ENCODE data around the gene CIAPIN1.
A peak's percentile ranks its signal among the peaks of the same experiment; 100 is the strongest.

CIAPIN1 gene

GRCh38 chr16:57479205-57479975 lies 32.2 kb upstream of the CIAPIN1 start:
- peak; percentile 82; the same call in 1 of the 2 replicates for TF ChIP-seq SIN3A (IDR thresholded peaks at IDR 0.05; ENCODE audit: borderline replicate concordance, insufficient read depth, low read length)
- TF ChIP-seq TAF1 (IDR thresholded peaks at IDR 0.05; ENCODE audit: borderline replicate concordance, insufficient read depth, low read length) = peak; percentile 61; the same call in 1 of the 2 replicates
- no peak for TF ChIP-seq FOXP2 (optimal IDR thresholded peaks at IDR 0.05; ENCODE audit: borderline replicate concordance, extremely low read depth, extremely low read length, insufficient read depth)

- TF ChIP-seq FOXP2 (optimal IDR thresholded peaks at IDR 0.05; ENCODE audit: borderline replicate concordance, extremely low read depth, extremely low read length, insufficient read depth) = no peak
- TF ChIP-seq SIN3A (IDR thresholded peaks at IDR 0.05; ENCODE audit: borderline replicate concordance, insufficient read depth, low read length) = no peak
These were observed 31.4 kb upstream of the CIAPIN1 start for GRCh38 chr16:57478396-57479204.

- no peak for TF ChIP-seq FOXP2 (optimal IDR thresholded peaks at IDR 0.05; ENCODE audit: borderline replicate concordance, extremely low read depth, extremely low read length, insufficient read depth)
- TF ChIP-seq POLR2AphosphoS5 (IDR thresholded peaks at IDR 0.05; ENCODE audit: low read depth, low read length) = no peak
- TF ChIP-seq REST (IDR thresholded peaks at IDR 0.05; ENCODE audit: insufficient read depth in 1 of 2, low read depth in 2 of 2, low read length in 2 of 2) = no peak
- no peak for TF ChIP-seq TAF1 (IDR thresholded peaks at IDR 0.05; ENCODE audit: borderline replicate concordance, insufficient read depth, low read length)
- TF ChIP-seq SIN3A (IDR thresholded peaks at IDR 0.05; ENCODE audit: borderline replicate concordance, insufficient read depth, low read length) = no peak
These were observed 30.5 kb upstream of the CIAPIN1 start for GRCh38 chr16:57477531-57478202.

GRCh38 chr16:57476546-57477410 lies 29.6 kb upstream of the CIAPIN1 start:
- TF ChIP-seq TAF1 (IDR thresholded peaks at IDR 0.05; ENCODE audit: borderline replicate concordance, insufficient read depth, low read length) = no peak
- no peak for TF ChIP-seq POLR2AphosphoS5 (IDR thresholded peaks at IDR 0.05; ENCODE audit: low read depth, low read length)
- TF ChIP-seq SIN3A (IDR thresholded peaks at IDR 0.05; ENCODE audit: borderline replicate concordance, insufficient read depth, low read length) = no peak
- TF ChIP-seq REST (IDR thresholded peaks at IDR 0.05; ENCODE audit: insufficient read depth in 1 of 2, low read depth in 2 of 2, low read length in 2 of 2) = no peak
- TF ChIP-seq FOXP2 (optimal IDR thresholded peaks at IDR 0.05; ENCODE audit: borderline replicate concordance, extremely low read depth, extremely low read length, insufficient read depth) = no peak

GRCh38 chr16:57475711-57476339 lies 28.6 kb upstream of the CIAPIN1 start:
- TF ChIP-seq FOXP2 (optimal IDR thresholded peaks at IDR 0.05; ENCODE audit: borderline replicate concordance, extremely low read depth, extremely low read length, insufficient read depth) = no peak
- TF ChIP-seq REST (IDR thresholded peaks at IDR 0.05; ENCODE audit: insufficient read depth in 1 of 2, low read depth in 2 of 2, low read length in 2 of 2) = no peak
- no peak for TF ChIP-seq TAF1 (IDR thresholded peaks at IDR 0.05; ENCODE audit: borderline replicate concordance, insufficient read depth, low read length)
- TF ChIP-seq POLR2AphosphoS5 (IDR thresholded peaks at IDR 0.05; ENCODE audit: low read depth, low read length) = no peak
- TF ChIP-seq SIN3A (IDR thresholded peaks at IDR 0.05; ENCODE audit: borderline replicate concordance, insufficient read depth, low read length) = no peak

Measured in PFSK-1 (cell line).